Panc1 (cell line): ENCODE data around the gene STRN3. TPM values are rescaled to one million over a fixed set of nuclear protein-coding genes. Genes with fewer than 3 reads are reported as not detected.

ENCODE experiments used
- ATAC-seq: fragments of 200-7000 bp; cut with Tn5 transposase; 2 replicates; pipeline ENCODE4 v1.9.1; 2020; ENCODE audit warnings: mild to moderate bottlenecking, moderate library complexity
- BruUV-seq: library from RNA; stranded (reverse); fragments of 400-500 nt; replicated peaks from 2 replicates; lab custom pipeline; 2021; lab: Mats Ljungman, UMichigan
- CTCF ChIA-PET: fragments of 300-600 bp; sonication (Branson Sonifier 250); formaldehyde crosslinking; loops from one replicate; lab custom pipeline; 2022; ENCODE audit warnings: antibody characterized with exemption; lab: Charles Lee
- POLR2A ChIA-PET: fragments of 300-600 bp; sonication (Branson Sonifier 250); formaldehyde crosslinking; loops from one replicate; lab custom pipeline; 2022; ENCODE audit warnings: antibody characterized with exemption; lab: Charles Lee
- DNase-seq: peaks from one replicate; pipeline ENCODE4 v3.0.0-alpha.2; 2010; ENCODE audit warnings: low read depth, low spot score
- H3K27ac ChIP-seq: 2 replicates; pipeline ENCODE4 v1.5.1; 2011; ENCODE audit warnings: mild to moderate bottlenecking, low read length, inconsistent platforms
- H3K27me3 ChIP-seq: fragments of 200-500 bp; sonication (Bioruptor generic); 2 replicates; pipeline ENCODE4 v1.6.0; 2014; ENCODE audit warnings: low read length, inconsistent platforms; ENCODE audit not compliant: control insufficient read depth, insufficient read depth
- H3K36me3 ChIP-seq: fragments of 200-500 bp; sonication (Bioruptor generic); 2 replicates; pipeline ENCODE4 v1.5.1; 2014; ENCODE audit warnings: inconsistent platforms, mild to moderate bottlenecking, low read length, moderate library complexity; ENCODE audit not compliant: control insufficient read depth, insufficient read depth
- H3K4me1 ChIP-seq: 2 replicates; pipeline ENCODE4 v1.5.1; 2011; ENCODE audit warnings: inconsistent platforms, mild to moderate bottlenecking, low read length, moderate library complexity; ENCODE audit not compliant: control insufficient read depth, insufficient read depth
- H3K4me3 ChIP-seq, 2 experiments: 2 replicates each; pipeline ENCODE4 v1.5.1; 2011 to 2012; ENCODE audit warnings: low read depth in 2 of 2, low read length in 2 of 2, mild to moderate bottlenecking in 2 of 2, inconsistent platforms in 1 of 2, moderate library complexity in 1 of 2
- H3K9me3 ChIP-seq: fragments of 200-500 bp; sonication (Bioruptor generic); 2 replicates; pipeline ENCODE4 v1.5.1; 2014; ENCODE audit warnings: low read depth, mild to moderate bottlenecking, inconsistent platforms, low read length, moderate library complexity; ENCODE audit not compliant: control insufficient read depth, insufficient read depth
- CTCF ChIP-seq: fragments of 450-650 bp; IDR thresholded peaks from 2 replicates; pipeline ENCODE4 v1.5.1; 2017; ENCODE audit warnings: mild to moderate bottlenecking
- POLR2AphosphoS5 ChIP-seq: IDR thresholded peaks from 2 replicates; pipeline ENCODE4 v1.6.1; 2012; ENCODE audit warnings: mild to moderate bottlenecking, low read depth, low read length, moderate library complexity
- REST ChIP-seq, 2 experiments: IDR thresholded peaks; 2 replicates each; pipeline ENCODE4 v1.6.1; 2011 to 2012; ENCODE audit warnings: low read depth in 2 of 2, control low read depth in 1 of 2, low read length in 1 of 2, mild to moderate bottlenecking in 1 of 2, moderate library complexity in 1 of 2; ENCODE audit not compliant: insufficient read depth in 1 of 2
- SIN3A ChIP-seq: IDR thresholded peaks from 2 replicates; pipeline ENCODE4 v1.6.1; 2012; ENCODE audit warnings: low read depth, mild to moderate bottlenecking, low read length, moderate library complexity, borderline replicate concordance; ENCODE audit not compliant: insufficient read depth
- TCF7L2 ChIP-seq: IDR thresholded peaks from 2 replicates; pipeline ENCODE4 v1.6.1; 2011; ENCODE audit warnings: mild to moderate bottlenecking, low read depth, low read length, inconsistent platforms
- in situ Hi-C: cut with HindIII; loops from 2 replicates; pipeline ENCODE4 v1.10.0; 2016; ENCODE audit warnings: low sequenced_read_pairs, low pct_unique_long_range_greater_than_20kb
- intact Hi-C: fragments of 100-400 bp; cut with micrococcal nuclease; formaldehyde crosslinking; loops from one replicate; pipeline ENCODE4 v1.10.0; 2022; ENCODE audit not compliant: unreplicated experiment
- total RNA-seq: library from RNA; stranded (reverse); gene quantifications from one replicate; pipeline ENCODE4 v1.2.1, GENCODE V29; 2021; ENCODE audit not compliant: unreplicated experiment

The STRN3 gene
- total RNA-seq, 1 experiment from 2014 or later: 29.2 TPM

GRCh38 chr14:31037709-31038221, 11.6 kb upstream of the STRN3 start:
- BruUV-seq: no TSS peak
- TF ChIP-seq REST (IDR thresholded peaks at IDR 0.05; ENCODE audit: insufficient read depth in 1 of 2, low read depth in 2 of 2, low read length in 1 of 2) (no peak), POLR2AphosphoS5 (no peak), CTCF (no peak), TCF7L2 (no peak), SIN3A (no peak)
- ChIA-PET POLR2A (no interaction called here), CTCF (no interaction called here)
- DNase-seq (no peak), ATAC-seq (no peak)
- H3K36me3 ChIP-seq: no peaks in the 10 kb centered on the region
- no peaks in the 10 kb centered on the region for H3K27me3 ChIP-seq
- in situ Hi-C loops (no loop called here), intact Hi-C loops (no loop called here)
- H3K27ac ChIP-seq: no peak overlapping the region
- H3K9me3 ChIP-seq: no peaks in the 10 kb centered on the region
- no peaks in the 10 kb centered on the region for H3K4me1 ChIP-seq
- H3K4me3 ChIP-seq: no peak overlapping the region

GRCh38 chr14:31036552-31036951, 10.4 kb upstream of the STRN3 start:
- in situ Hi-C loops (no loop called here), intact Hi-C loops (no loop called here)
- TF ChIP-seq CTCF (no peak), SIN3A (no peak), TCF7L2 (no peak), POLR2AphosphoS5 (no peak), REST (IDR thresholded peaks at IDR 0.05; ENCODE audit: insufficient read depth in 1 of 2, low read depth in 2 of 2, low read length in 1 of 2) (no peak)
- ChIA-PET CTCF (no interaction called here), POLR2A (no interaction called here)
- Histone ChIP-seq H3K27ac (no peak overlapping the region), H3K27me3 (no peaks in the 10 kb centered on the region), H3K4me3 (no peak overlapping the region), H3K36me3 (no peaks in the 10 kb centered on the region), H3K4me1 (no peaks in the 10 kb centered on the region), H3K9me3 (no peaks in the 10 kb centered on the region)
- no TSS peak for BruUV-seq
- ATAC-seq (no peak), DNase-seq (no peak)
